GM12801 (cell line): Measurements from ENCODE around the gene CLTRN.

Source experiments
- TF ChIP-seq, protein P1 (sequence below): IDR thresholded peaks from one replicate; pipeline ENCODE4 v1.5.1; 2011; ENCODE audit warnings: control low read depth; ENCODE audit not compliant: insufficient read length; ENCODE audit errors: extremely low read depth

CLTRN gene

GRCh38 chrX:15664487-15665444 is at the start of gene CLTRN:
CLTRN (minus strand) TSS chrX:15664805; CDS start chrX:15664775, 30 bp downstream.
- TF ChIP-seq, protein P1, sequence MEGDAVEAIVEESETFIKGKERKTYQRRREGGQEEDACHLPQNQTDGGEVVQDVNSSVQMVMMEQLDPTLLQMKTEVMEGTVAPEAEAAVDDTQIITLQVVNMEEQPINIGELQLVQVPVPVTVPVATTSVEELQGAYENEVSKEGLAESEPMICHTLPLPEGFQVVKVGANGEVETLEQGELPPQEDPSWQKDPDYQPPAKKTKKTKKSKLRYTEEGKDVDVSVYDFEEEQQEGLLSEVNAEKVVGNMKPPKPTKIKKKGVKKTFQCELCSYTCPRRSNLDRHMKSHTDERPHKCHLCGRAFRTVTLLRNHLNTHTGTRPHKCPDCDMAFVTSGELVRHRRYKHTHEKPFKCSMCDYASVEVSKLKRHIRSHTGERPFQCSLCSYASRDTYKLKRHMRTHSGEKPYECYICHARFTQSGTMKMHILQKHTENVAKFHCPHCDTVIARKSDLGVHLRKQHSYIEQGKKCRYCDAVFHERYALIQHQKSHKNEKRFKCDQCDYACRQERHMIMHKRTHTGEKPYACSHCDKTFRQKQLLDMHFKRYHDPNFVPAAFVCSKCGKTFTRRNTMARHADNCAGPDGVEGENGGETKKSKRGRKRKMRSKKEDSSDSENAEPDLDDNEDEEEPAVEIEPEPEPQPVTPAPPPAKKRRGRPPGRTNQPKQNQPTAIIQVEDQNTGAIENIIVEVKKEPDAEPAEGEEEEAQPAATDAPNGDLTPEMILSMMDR: no peak

DNA sequence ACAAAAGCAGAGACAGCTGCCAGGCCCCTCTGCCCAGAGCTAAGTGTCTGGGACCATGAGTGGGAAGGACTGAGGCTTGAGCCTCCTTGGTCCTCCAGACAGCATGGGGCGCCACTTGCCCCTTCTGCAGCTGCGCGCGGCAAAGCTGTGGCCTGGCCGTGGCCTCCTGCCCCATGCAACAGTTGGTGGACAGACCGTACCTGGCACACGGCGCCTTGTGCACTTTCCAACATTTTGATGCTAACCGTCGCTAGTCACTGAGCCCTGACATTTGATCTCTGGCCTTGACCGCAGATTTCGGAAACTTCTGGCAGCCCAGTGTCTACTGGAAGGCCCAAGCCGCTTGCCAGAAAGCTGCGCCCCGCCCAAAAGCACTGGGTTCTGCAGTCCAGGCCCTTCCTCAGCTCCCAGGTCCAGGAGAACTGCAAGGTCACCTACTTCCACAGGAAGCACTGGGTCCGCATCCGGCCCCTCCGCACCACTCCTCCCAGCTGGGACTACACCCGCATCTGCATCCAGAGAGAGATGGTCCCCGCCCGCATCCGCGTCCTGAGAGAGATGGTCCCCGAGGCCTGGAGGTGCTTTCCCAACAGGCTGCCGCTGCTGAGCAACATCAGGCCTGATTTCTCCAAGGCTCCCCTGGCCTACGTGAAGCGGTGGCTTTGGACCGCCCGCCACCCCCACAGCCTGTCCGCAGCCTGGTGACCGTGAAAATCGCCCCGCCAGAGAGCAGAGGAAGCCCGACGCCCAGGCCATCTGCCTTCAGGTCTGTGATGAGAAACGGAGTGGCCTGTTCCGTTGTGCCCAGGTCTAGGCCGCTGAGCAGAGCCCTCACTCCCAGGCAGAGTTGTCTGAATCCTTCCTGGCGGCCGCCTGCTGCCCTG is 38.1 kb upstream of the CLTRN start:
- TF ChIP-seq, protein P1: no peak

GRCh38 chrX:15696516-15696915 is 31.9 kb upstream of the CLTRN start:
- TF ChIP-seq, protein P1: no peak

DNA sequence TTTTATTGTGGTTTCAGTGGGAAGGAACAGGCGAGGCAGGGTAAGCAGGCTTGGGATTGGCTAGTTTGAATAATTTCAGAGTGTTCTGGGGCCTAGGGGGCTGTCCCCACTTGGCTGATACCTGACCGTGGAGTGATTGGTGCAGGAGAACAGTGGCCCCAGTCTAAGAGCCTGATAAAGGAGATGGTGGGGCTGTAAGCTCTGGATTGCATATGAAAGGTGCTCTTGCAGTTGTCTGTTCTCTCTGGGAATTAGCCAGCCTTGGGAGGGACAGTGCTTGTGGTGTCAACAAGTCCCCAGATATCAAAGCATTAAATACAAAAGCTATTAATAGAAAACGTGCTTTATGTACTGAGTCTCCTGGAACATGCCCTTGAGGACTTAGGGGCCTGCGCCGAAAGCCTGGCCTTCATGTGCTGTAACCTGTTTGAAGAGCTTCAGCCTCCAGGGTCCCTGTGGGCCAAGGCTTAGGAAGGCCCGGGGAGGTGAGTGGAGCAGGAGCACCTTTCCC is 30.4 kb upstream of the CLTRN start:
- TF ChIP-seq, protein P1: no peak

GRCh38 chrX:15686818-15687685 is 22.4 kb upstream of the CLTRN start:
- TF ChIP-seq, protein P1: no peak

DNA sequence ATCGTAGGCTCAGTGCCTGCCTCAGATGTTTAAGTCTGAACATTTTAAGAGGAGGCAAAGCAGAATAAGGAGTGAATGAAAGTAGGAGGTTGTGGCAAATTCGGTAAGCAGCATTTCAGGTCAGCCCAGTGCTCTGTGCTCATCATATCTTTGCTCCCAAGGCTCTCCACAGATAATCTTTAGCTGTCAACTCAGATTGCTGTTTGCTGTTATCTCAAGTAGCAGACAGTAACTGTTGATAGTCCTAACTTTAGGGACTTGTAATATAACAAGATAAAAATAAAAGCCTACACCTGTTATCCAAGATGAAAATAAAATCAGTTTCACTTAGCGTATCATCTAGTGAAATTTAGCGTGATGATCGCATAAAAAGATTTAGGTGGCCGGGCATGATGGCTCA is 18.6 kb upstream of the CLTRN start:
- TF ChIP-seq, protein P1: no peak
